Fibroblast of lung (primary cell): ENCODE results near the gene HSPA2.

Experiments used
- CTCF ChIP-seq, 2 donors: IDR thresholded peaks in 1 of 2; conservative IDR thresholded peaks in 1 of 2; 1 replicate in 1 of 2; 2 replicates in 1 of 2; pipeline ENCODE4 v1.5.1; 2011 to 2012; ENCODE audit warnings: low read length in 2 of 2, control low read depth in 1 of 2, inconsistent platforms in 1 of 2, low read depth in 1 of 2, mild to moderate bottlenecking in 1 of 2
- EZH2 ChIP-seq: IDR thresholded peaks from 2 replicates; pipeline ENCODE4 v1.5.1; 2012; ENCODE audit warnings: low read length, control low read depth, mild to moderate bottlenecking; ENCODE audit errors: missing control alignments

GRCh38 chr14:64501411-64502171 is 39.0 kb upstream of the HSPA2 start:
- TF ChIP-seq EZH2 (no peak), CTCF (conservative IDR thresholded peaks at IDR 0.05 in 1 of 2, IDR thresholded peaks at IDR 0.05 in 1 of 2; ENCODE audit: low read depth in 1 of 2, low read length in 2 of 2) (no peak)
